ENCODE data around the gene TTC23L.
"Not testable (repeated sequence)": the region's sequence is repeated elsewhere in the genome, so short reads cannot be mapped to it uniquely, and the experiment has no call there.

TTC23L gene

GRCh38 chr5:34923256-34923655, 84.3 kb downstream of the TTC23L start:
- not testable (repeated sequence) for DNase-seq (ENCODE audit: low read depth)

- DNase-seq (ENCODE audit: low read depth) = no peak
These were observed 84.9 kb downstream of the TTC23L start for GRCh38 chr5:34923694-34924461.

GRCh38 chr5:34924462-34924765, 85.5 kb downstream of the TTC23L start:
- no peak for DNase-seq (ENCODE audit: low read depth)

- no peak for DNase-seq (ENCODE audit: low read depth)
These were observed 87.4 kb downstream of the TTC23L start for GRCh38 chr5:34926318-34926888.

GRCh38 chr5:34927785-34928184, 88.8 kb downstream of the TTC23L start:
- DNase-seq (ENCODE audit: low read depth) = no peak

- DNase-seq (ENCODE audit: low read depth) = no peak
These were observed 89.3 kb downstream of the TTC23L start for GRCh38 chr5:34928267-34928666.

GRCh38 chr5:34929134-34929719, 90.3 kb downstream of the TTC23L start, which contains the start of gene DNAJC21:
Gene DNAJC21 (plus strand): TSS chr5:34929559. CDS start chr5:34929820, 261 bp downstream.
- peak; percentile 95 for DNase-seq (ENCODE audit: low read depth)

- peak; percentile 69 for DNase-seq (ENCODE audit: low read depth)
These were observed 90.9 kb downstream of the TTC23L start for GRCh38 chr5:34929720-34930461.

- no peak for DNase-seq (ENCODE audit: low read depth)
These were observed 91.5 kb downstream of the TTC23L start for GRCh38 chr5:34930462-34930844.

GRCh38 chr5:34930870-34931269, 91.9 kb downstream of the TTC23L start:
- DNase-seq (ENCODE audit: low read depth) = no peak

- DNase-seq (ENCODE audit: low read depth) = no peak
These were observed 94.0 kb downstream of the TTC23L start for GRCh38 chr5:34932947-34933346.

- no peak for DNase-seq (ENCODE audit: low read depth)
These were observed 103.0 kb downstream of the TTC23L start for GRCh38 chr5:34941936-34942335.

- DNase-seq (ENCODE audit: low read depth) = no peak
These were observed 105.1 kb downstream of the TTC23L start for GRCh38 chr5:34944044-34944443.

- DNase-seq (ENCODE audit: low read depth) = no peak
These were observed 105.6 kb downstream of the TTC23L start for GRCh38 chr5:34944460-34945047.

All from activated T-cell treated with anti-CD3 and anti-CD28 coated beads for 1 hour (primary cell).